Ascending aorta (tissue), 2 donors: ENCODE results near the gene CSMD2. TPM values are rescaled to one million over a fixed set of nuclear protein-coding genes. Genes with fewer than 3 reads are reported as not detected.

Experiments
- DNase-seq, 2 donors: peaks; one replicate each; pipeline ENCODE4 v3.0.0-alpha.2; 2019; ENCODE audit warnings: low spot score in 2 of 2
- H3K27ac ChIP-seq, 2 donors: fragments of 200-600 bp; sonication (generic); one replicate each; pipeline ENCODE4 v1.5.1; 2016 to 2017; ENCODE audit warnings: mild to moderate bottlenecking in 1 of 2
- H3K27me3 ChIP-seq: fragments of 200-600 bp; sonication (generic); one replicate; pipeline ENCODE4 v1.5.1; 2017
- H3K36me3 ChIP-seq, 2 donors: fragments of 200-600 bp; sonication (generic); one replicate each; pipeline ENCODE4 v1.5.1; 2016
- H3K4me1 ChIP-seq, 2 donors: fragments of 200-600 bp; sonication (generic); one replicate each; pipeline ENCODE4 v1.5.1; 2016 to 2017; ENCODE audit warnings: mild to moderate bottlenecking in 1 of 2
- H3K4me3 ChIP-seq, 2 donors: fragments of 200-600 bp; sonication (generic); one replicate each; pipeline ENCODE4 v1.5.1; 2016 to 2017; ENCODE audit warnings: mild to moderate bottlenecking in 1 of 2
- H3K9me3 ChIP-seq, 2 donors: fragments of 200-600 bp; sonication (generic); one replicate each; pipeline ENCODE4 v1.5.1; 2016
- CTCF ChIP-seq, 3 experiments: fragments of 200-600 bp in 2 of 3; fragments of 450-650 bp in 1 of 3; sonication (generic) in 2 of 3; IDR thresholded peaks; one replicate each; pipeline ENCODE4 v1.5.1; 2016 to 2019; ENCODE audit warnings: antibody characterized with exemption in 3 of 3, mild to moderate bottlenecking in 1 of 3, moderate library complexity in 1 of 3
- intact Hi-C: fragments of 100-400 bp; cut with DNase I; formaldehyde crosslinking; loops from one replicate; pipeline ENCODE4 v1.15.1; 2023
- total RNA-seq: library from RNA; depleted of rRNA; stranded (reverse); fragments of >200 nt; gene quantifications from one replicate; pipeline ENCODE4 v1.1.0, GENCODE V29; 2016

Gene CSMD2
- total RNA-seq, 1 donor from 2014 or later = 10.9 TPM

- DNase-seq = peak in 1 of 2 donors; percentile 61
- no peak overlapping the region for H3K4me3 ChIP-seq
- H3K27ac ChIP-seq = no peak overlapping the region
- intact Hi-C loops = loop anchor here (2.0 kb wide), 1 partner anchor 1108 kb away; no protein-coding TSS in a partner anchor
- no peaks in the 10 kb centered on the region for H3K9me3 ChIP-seq
- H3K4me1 ChIP-seq = no peaks in the 10 kb centered on the region
- no peaks in the 10 kb centered on the region for H3K36me3 ChIP-seq
- peak in 2 of 3 experiments; percentile 51 to 61 for TF ChIP-seq CTCF (IDR thresholded peaks at IDR 0.05)
- no peaks in the 10 kb centered on the region for H3K27me3 ChIP-seq
These were observed 530.2 kb downstream of the CSMD2 start for GRCh38 chr1:33634806-33635205.

DNA sequence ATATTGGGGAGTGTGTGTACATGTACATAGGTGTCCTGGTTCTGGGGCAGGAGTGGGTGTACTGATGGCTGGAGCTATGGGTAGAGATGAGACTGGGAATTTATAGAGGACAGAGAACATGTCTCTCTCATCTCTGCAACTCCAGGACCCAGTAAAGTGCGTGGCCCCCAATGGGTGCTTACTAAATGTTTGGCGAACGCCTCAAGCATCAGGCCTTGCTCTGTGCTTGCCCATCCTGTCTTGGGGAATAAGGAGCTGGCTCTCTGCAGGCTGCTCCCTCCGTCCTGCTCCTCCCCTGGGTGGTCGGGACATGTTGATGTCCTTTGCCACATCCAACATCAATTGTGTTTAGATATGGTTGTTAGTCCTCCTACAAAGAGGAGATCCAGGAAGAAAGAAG, 530.9 kb downstream of the CSMD2 start:
- Histone ChIP-seq H3K27ac (no peak overlapping the region), H3K9me3 (no peaks in the 10 kb centered on the region), H3K4me1 (no peaks in the 10 kb centered on the region), H3K4me3 (no peak overlapping the region), H3K27me3 (no peaks in the 10 kb centered on the region), H3K36me3 (no peaks in the 10 kb centered on the region)
- intact Hi-C loops = loop anchor here (2.0 kb wide), 1 partner anchor 1109 kb away; no protein-coding TSS in a partner anchor
- no peak for TF ChIP-seq CTCF (IDR thresholded peaks at IDR 0.05)
- DNase-seq = peak in 1 of 2 donors; percentile 37

- Histone ChIP-seq H3K4me1 (no peaks in the 10 kb centered on the region), H3K36me3 (no peaks in the 10 kb centered on the region), H3K4me3 (peak overlapping the region in 1 of 2 donors; percentile 25), H3K9me3 (no peaks in the 10 kb centered on the region), H3K27me3 (no peaks in the 10 kb centered on the region), H3K27ac (no peak overlapping the region)
- peak; percentile 79 to 99 (median 99) for TF ChIP-seq CTCF (IDR thresholded peaks at IDR 0.05)
- DNase-seq = peak; percentile 36 to 93
- intact Hi-C loops = loop anchor here (2.0 kb wide), 1 partner anchor 530 kb away; no protein-coding TSS in a partner anchor
These were observed 531.8 kb downstream of the CSMD2 start for GRCh38 chr1:33633019-33633801.

DNA sequence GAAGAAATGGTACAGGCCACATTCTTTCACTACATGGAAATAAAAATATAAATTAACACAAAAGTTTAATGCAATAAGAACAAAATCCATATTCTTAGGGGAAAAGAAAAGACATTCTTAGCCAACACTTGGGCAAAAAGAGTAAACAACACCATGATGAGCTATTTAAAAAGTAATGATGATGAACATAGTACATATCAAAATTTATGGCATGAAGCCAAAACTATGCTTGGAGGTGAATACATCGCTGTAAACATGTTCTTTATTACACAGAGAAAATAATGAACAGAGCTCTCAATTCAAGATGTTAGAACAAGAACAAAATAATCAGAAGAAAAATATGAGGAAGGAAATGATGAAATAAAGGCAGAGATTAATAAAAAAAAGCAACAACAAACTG, 534.3 kb downstream of the CSMD2 start:
- Histone ChIP-seq H3K4me3 (no peak overlapping the region), H3K4me1 (no peaks in the 10 kb centered on the region), H3K27ac (no peak overlapping the region), H3K36me3 (no peaks in the 10 kb centered on the region), H3K27me3 (no peaks in the 10 kb centered on the region), H3K9me3 (no peaks in the 10 kb centered on the region)
- intact Hi-C loops = no loop called here
- no peak for DNase-seq
- no peak for TF ChIP-seq CTCF (IDR thresholded peaks at IDR 0.05)

DNA sequence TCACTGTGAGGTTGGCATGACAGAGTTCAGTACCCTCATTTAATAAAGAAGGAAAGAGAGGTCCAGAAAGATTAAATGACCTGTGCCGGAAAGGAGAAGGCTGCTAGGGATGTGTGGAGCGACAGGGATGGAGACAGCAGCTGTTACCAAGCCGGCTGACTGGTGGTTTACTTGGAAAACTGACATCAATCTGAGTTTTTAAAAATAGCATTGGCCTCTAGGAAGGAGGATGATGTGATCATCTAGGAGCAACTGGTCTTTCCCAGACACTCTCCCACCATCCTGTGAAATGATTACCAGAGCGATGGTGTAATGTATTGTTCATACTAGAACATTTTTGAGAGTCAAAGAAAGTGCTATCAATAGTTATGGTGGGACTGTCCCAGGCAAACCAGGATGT, 538.2 kb downstream of the CSMD2 start:
- no peak for DNase-seq
- H3K4me3 ChIP-seq = no peak overlapping the region
- H3K27ac ChIP-seq = no peak overlapping the region
- no peaks in the 10 kb centered on the region for H3K36me3 ChIP-seq
- no peak for TF ChIP-seq CTCF (IDR thresholded peaks at IDR 0.05)
- H3K9me3 ChIP-seq = no peaks in the 10 kb centered on the region
- H3K4me1 ChIP-seq = no peaks in the 10 kb centered on the region
- H3K27me3 ChIP-seq = no peaks in the 10 kb centered on the region
- intact Hi-C loops = no loop called here
